Fibroblast of mammary gland (primary cell): ENCODE data around the gene CACNA2D3.

Experiments
- DNase-seq: peaks from one replicate; pipeline ENCODE4 v3.0.0-alpha.2; 2010; ENCODE audit warnings: low read depth
- H3K4me3 ChIP-seq: 2 replicates; pipeline ENCODE4 v1.5.1; 2011; ENCODE audit warnings: low read depth, mild to moderate bottlenecking, low read length, moderate library complexity; ENCODE audit not compliant: control insufficient read depth
- TF ChIP-seq, protein P1 (sequence below): conservative IDR thresholded peaks from 2 replicates; pipeline ENCODE4 v1.5.1; 2011; ENCODE audit warnings: low read depth, low read length, inconsistent platforms; ENCODE audit not compliant: control insufficient read depth, insufficient read depth

Gene CACNA2D3

DNA sequence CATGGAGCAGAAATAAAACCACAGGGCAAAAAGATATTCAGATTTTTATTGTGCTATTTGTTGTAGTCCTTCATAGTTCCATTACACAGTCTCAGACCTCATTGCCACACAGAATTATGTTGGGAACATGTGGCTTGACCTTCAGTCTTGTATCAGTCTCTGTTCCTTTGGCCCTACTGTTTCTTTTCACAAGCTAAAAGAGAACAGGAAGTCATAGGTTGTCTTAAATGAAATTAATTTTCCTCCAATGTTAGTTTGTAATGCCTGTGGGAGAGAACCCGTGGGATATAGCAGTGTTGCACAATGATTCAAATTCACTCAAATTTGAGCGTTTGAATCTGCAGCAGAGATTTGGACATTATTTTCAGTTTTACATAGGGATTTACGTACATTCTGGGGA is 445.6 kb downstream of the CACNA2D3 start:
- no peak overlapping the region for H3K4me3 ChIP-seq
- TF ChIP-seq, protein P1, sequence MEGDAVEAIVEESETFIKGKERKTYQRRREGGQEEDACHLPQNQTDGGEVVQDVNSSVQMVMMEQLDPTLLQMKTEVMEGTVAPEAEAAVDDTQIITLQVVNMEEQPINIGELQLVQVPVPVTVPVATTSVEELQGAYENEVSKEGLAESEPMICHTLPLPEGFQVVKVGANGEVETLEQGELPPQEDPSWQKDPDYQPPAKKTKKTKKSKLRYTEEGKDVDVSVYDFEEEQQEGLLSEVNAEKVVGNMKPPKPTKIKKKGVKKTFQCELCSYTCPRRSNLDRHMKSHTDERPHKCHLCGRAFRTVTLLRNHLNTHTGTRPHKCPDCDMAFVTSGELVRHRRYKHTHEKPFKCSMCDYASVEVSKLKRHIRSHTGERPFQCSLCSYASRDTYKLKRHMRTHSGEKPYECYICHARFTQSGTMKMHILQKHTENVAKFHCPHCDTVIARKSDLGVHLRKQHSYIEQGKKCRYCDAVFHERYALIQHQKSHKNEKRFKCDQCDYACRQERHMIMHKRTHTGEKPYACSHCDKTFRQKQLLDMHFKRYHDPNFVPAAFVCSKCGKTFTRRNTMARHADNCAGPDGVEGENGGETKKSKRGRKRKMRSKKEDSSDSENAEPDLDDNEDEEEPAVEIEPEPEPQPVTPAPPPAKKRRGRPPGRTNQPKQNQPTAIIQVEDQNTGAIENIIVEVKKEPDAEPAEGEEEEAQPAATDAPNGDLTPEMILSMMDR: no peak
- no peak for DNase-seq

DNA sequence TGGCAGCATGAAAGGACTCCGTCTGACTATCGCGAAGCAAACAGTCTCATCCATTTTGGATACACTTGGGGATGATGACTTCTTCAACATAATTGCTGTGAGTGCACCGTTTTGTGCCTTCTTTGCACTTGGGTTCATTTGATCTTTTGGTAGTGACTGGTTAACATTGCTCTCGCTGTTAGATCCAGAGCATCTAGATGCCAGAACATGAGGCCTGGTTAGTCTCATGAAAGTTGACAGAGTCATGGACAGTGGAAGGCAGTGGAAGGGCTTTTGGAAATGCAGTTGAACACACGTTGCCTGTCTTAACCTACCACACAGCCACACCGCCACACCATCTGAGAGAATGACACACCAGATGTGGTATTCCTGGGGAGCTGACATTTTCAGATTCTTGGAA is 447.7 kb downstream of the CACNA2D3 start:
- TF ChIP-seq, protein P1: no peak
- no peak overlapping the region for H3K4me3 ChIP-seq
- no peak for DNase-seq

DNA sequence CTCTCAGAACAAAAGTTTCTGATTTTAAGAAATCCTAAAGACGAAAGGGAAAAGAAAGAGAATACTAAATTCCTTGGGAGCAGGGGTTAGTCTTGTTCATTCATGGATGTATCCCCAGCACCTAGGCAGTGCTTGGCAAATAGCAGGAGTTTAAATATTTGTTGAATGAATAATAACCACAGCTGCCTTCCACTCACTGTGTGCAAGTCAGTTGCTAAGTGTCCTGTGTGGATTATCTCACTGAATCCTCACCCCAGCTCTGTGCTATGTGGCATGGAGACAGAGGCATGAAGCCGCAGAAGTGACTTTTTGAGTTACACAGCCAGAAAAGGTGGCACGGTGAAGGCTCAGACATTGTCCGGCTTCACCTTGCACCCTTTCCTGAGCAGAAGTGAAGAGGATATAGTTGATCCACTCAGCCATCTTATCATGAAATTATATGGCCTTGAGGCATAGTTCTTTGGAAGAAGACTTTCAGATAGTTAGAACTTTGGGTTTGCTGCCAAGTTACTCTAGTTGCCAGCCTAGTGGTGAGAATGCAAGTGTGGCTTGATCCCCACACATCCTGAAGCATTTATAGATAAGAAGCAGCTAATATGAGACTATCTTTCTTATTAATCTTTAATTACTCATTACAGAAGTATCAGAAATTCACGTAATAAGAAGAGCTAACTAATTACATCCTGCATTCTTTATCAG is 450.0 kb downstream of the CACNA2D3 start:
- TF ChIP-seq, protein P1: no peak
- H3K4me3 ChIP-seq: no peak overlapping the region
- DNase-seq: no peak

DNA sequence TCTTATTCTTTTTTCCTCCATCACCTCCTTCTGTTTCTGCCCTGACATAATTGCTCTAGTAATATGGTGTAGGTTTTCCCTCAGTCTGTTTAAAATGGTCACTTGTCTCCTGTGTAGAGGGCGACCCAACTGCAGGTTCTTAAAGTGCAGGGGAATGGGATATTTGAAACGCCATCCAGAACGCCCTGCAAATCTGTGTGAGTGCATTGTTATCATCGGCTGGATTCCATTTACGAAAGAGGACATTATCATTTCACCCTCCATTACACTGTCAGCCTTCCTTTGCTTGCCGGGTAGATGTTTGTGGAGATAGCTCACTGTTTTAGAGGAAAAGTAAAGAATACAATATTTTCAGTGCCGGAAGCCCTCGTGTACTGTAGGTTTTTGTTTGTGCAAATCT is 451.5 kb downstream of the CACNA2D3 start:
- TF ChIP-seq, protein P1: no peak

DNA sequence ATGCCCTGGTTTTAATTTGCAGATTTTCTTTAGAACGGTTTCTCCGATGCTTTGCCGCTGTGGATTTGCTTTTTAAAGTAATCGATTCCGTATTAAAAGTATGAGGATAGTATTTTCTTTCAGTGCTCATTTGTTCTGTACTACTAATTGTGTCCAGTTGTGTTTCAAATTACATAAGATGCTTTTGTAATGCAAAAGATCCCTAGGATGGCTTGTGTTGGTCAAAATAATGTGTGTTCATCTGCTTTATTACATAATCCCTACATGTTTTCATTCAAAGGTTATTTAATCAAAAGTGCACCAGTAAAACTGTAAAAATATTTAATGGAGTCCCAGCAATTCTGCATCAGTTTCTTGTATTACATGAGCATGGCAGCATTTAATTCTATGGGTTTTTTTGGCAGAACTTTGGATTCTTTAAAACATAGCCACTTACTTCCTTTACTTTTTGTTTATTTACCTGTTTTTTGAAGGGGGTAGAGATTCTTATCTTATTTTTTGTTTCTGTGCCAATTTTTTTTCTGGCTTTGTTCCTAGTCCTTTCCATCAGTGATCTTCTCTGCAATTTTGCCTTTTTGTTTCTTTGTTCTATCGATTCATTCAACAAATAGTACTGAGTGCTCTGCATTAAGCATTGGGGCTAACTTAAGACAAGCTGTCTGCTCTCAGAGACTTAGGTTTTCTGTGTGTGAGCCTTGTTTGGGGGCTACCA is 452.7 kb downstream of the CACNA2D3 start:
- DNase-seq: no peak
- TF ChIP-seq, protein P1: no peak

More for the DNA sequence above, 451.5 kb downstream of the CACNA2D3 start:
- H3K4me3 ChIP-seq: no peak overlapping the region
- DNase-seq: no peak

DNA sequence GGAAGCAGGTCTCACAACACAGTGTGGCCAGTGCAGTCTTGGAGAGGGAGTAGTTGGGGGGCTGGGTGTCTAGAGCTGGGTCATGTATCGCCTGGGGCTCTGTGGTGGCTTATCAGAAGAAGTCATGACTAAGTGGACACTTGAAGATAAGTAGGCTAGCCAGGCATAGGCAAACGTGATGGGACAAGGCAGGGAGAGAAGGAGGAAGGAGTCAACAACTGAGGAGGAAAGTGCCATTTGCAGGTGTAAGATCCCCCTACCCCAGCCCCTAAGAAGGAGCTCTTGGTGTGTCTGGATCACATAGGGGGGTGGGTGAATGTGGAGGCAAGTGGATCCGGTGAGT is 453.2 kb downstream of the CACNA2D3 start:
- TF ChIP-seq, protein P1: no peak
- no peak for DNase-seq
- no peak overlapping the region for H3K4me3 ChIP-seq

More for the DNA sequence above, 452.7 kb downstream of the CACNA2D3 start:
- H3K4me3 ChIP-seq: no peak overlapping the region
